GM10266 (cell line): ENCODE results near the gene ACOX2.
A peak's percentile ranks its signal among the peaks of the same experiment; 100 is the strongest.

Experiments used
- DNase-seq: peaks from one replicate; pipeline ENCODE4 v3.0.0; 2012; ENCODE audit errors: extremely low spot score
- TF ChIP-seq, protein P1 (sequence below): IDR thresholded peaks from 2 replicates; pipeline ENCODE4 v1.5.1; 2012; ENCODE audit warnings: mild to moderate bottlenecking, low read depth; ENCODE audit not compliant: control insufficient read depth, insufficient read depth; ENCODE audit errors: missing control alignments

ACOX2 gene

DNA sequence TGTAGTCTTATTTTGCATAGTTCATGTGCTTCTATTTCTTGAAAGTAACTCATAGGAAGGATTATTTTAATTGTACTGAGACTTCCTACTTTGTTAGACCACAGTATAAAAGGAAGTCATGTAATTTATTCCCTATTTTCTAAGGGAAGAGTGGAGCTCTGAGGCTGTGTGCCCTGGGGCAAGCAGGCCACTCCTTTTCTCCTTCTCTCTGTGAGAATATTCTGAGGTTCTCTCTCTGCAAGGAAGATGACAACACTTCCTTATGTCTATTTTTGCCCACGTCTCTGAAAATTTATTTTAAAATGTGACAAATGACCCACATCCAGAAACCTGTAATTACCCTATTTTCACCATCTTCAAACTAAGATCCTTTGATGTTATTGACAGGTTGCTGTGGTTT lies 34.1 kb downstream of the ACOX2 start:
- TF ChIP-seq, protein P1, sequence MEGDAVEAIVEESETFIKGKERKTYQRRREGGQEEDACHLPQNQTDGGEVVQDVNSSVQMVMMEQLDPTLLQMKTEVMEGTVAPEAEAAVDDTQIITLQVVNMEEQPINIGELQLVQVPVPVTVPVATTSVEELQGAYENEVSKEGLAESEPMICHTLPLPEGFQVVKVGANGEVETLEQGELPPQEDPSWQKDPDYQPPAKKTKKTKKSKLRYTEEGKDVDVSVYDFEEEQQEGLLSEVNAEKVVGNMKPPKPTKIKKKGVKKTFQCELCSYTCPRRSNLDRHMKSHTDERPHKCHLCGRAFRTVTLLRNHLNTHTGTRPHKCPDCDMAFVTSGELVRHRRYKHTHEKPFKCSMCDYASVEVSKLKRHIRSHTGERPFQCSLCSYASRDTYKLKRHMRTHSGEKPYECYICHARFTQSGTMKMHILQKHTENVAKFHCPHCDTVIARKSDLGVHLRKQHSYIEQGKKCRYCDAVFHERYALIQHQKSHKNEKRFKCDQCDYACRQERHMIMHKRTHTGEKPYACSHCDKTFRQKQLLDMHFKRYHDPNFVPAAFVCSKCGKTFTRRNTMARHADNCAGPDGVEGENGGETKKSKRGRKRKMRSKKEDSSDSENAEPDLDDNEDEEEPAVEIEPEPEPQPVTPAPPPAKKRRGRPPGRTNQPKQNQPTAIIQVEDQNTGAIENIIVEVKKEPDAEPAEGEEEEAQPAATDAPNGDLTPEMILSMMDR, result no peak
- no peak for DNase-seq

DNA sequence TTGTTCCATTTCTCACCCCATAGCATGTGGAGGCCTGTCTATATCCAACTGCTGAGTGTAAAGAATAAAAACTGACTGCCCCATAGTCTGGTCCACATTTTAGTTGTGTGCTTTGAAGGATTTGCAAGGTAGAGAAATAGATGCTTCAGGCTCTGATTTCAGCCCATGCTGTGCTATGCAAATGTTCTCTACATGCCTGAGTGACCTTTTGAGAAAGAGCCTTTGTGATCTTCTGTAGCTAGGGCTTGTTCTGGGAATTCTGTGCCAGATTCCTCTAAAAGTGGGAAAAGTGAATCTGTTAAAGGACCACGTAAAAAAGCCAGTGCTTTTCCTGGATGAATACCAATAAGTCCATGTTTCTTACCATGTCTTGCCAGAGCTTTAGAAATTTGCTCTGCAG lies 39.9 kb downstream of the ACOX2 start:
- TF ChIP-seq, protein P1, result no peak
- DNase-seq, result no peak

GRCh38 chr3:58496206-58496857 lies 40.7 kb downstream of the ACOX2 start:
- DNase-seq, result no peak
- TF ChIP-seq, protein P1, result no peak

DNA sequence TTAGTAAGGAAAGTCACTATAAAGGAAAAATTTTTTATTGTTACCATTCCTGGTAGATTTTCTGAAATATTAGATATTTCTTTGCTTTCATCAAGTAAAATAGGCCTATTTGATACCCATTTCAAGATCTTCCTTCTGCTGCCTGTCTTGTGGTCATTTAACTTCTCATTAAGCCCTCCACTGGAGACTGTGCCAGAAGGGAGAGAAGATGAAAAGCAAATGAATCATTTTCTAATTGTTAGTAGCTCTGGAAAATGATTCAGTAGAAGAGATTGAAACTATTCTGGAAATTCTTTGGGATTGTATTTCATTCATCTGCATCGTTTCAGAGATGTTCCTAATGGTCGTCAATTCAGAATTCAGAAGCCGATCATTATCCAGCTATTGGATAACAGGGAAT lies 41.9 kb downstream of the ACOX2 start:
- TF ChIP-seq, protein P1, result no peak
- no peak for DNase-seq

DNA sequence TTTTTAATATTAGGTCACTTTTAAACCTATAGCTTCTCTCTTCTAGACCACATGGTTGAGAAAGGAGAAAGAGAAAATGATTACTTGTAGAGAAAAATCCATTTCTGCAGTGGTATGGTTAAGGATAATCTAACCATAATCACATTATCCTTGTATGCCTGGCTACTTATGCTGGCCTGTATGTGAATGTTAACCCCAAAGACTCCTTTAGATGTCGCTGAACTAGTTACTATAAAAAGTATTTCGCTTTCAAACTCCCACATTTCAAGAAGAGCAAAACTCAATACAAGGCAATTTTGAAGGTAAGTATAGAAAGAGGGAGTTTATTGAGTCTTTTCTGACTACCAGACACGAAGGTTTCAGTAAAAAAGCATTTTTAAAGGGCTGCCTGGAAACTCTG lies 42.9 kb downstream of the ACOX2 start:
- DNase-seq, result no peak
- TF ChIP-seq, protein P1, result no peak

DNA sequence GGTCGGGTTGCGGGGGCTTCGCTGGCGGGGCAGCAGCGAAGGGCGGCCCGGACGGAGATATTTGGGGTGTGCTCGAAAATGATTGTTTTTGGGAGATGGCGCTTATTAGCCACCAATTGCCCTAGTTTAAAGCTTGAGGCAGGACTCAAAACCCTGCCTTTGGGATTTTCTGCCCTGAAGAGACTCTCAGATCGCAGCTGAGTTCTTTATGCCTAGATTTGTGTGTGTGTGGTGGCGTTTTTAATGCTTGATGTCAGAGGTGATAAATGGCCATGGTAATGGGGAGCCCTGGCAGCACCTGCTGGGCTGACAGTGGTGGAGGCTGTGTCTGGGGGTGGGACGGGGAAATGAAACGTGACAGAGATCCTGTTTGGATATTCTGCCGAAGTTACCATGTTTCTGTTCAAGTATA lies 44.5 kb downstream of the ACOX2 start:
- DNase-seq, result peak; percentile 54
- TF ChIP-seq, protein P1, result no peak

DNA sequence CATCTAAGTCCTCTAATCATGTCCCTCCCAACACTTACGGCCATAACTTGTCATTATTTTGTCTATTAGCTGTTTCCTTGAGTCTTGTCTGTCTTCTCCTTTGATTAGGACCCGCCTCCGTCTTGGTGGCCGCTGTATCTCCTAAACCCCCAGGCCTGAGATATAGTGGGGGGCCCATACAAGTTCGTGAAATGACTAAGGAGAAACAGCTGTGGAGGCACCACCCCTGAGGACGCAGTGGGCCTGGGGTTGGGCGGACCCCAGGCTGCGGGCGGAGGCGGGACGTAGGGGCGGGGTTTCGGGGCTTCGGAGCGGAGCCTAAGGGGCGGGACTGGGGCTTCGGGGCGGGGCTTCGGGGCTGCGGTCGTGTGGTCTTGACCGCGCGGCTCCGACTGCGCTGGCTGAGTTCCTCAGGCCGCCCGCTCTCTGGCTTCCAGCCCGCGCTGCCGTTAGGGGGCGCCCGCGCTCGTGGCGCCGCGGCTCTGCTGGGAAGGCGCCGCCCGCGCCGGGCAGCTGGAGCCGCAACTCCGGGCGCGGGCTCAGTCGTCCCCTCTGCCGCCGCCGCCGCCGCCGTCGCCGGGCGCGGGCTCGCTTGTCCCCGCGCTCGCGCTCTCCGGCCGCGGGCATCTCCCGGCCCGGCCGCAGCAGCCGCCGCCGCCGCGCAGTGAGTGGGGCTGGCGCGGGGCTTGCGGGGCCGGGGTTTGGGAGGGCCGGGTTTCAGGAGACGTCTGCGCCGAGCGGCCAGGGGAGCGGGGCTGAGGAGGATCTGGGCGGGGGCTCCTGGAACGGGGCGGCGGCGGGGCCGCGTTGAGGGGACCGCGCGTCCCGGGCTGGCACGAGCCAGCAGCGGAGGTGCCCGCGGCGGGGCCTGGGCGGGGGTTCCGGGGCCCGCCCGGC lies 45.2 kb downstream of the ACOX2 start, which contains the start of gene KCTD6:
Gene KCTD6 (plus strand): TSS at position 591 of the 897 bp plus-strand sequence. CDS start 6,660 bp downstream, outside the sequence.
- TF ChIP-seq, protein P1, result peak; percentile 97
- DNase-seq, result peak; percentile 96
